Fibroblast of pulmonary artery (primary cell): ENCODE data around the gene F2R.
"Not testable (repeated sequence)": the region's sequence is repeated elsewhere in the genome, so short reads cannot be mapped to it uniquely, and the experiment has no call there.

ENCODE experiments used
- DNase-seq: peaks from one replicate; pipeline ENCODE4 v3.0.0-alpha.2; 2010; ENCODE audit warnings: low read depth
- H3K4me3 ChIP-seq: replicated peaks from 2 replicates; pipeline ENCODE4 v1.5.1; 2011; ENCODE audit warnings: low read depth, mild to moderate bottlenecking, control low read depth, low read length, moderate library complexity
- TF ChIP-seq, protein P1 (sequence below): IDR thresholded peaks from 2 replicates; pipeline ENCODE4 v1.5.1; 2011; ENCODE audit warnings: mild to moderate bottlenecking, control low read depth, low read length, inconsistent platforms; ENCODE audit errors: missing control alignments

F2R gene

GRCh38 chr5:76746677-76747076 is 30.8 kb downstream of the F2R start:
- no peak for DNase-seq
- TF ChIP-seq, protein P1, sequence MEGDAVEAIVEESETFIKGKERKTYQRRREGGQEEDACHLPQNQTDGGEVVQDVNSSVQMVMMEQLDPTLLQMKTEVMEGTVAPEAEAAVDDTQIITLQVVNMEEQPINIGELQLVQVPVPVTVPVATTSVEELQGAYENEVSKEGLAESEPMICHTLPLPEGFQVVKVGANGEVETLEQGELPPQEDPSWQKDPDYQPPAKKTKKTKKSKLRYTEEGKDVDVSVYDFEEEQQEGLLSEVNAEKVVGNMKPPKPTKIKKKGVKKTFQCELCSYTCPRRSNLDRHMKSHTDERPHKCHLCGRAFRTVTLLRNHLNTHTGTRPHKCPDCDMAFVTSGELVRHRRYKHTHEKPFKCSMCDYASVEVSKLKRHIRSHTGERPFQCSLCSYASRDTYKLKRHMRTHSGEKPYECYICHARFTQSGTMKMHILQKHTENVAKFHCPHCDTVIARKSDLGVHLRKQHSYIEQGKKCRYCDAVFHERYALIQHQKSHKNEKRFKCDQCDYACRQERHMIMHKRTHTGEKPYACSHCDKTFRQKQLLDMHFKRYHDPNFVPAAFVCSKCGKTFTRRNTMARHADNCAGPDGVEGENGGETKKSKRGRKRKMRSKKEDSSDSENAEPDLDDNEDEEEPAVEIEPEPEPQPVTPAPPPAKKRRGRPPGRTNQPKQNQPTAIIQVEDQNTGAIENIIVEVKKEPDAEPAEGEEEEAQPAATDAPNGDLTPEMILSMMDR = peak; percentile 8
- H3K4me3 ChIP-seq = no peak overlapping the region

DNA sequence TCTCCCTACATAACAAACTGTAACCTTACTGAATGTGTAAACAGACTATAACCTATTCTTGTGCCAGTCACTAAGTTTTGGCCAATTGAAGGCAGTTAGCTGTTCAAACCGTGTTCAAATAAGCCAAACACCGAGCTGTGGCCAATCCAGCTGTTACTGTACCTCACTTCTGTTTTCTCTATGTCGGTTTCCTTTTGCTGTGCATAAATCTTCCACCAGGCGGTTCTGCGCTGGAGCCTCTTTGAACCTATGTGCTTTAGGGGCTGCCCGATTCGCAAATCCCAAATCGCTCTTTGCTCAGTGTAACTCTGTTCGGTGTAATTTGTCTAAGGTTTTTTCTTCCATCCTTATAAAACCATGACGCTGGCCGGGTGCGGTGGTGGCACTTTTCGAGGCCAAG is 31.8 kb downstream of the F2R start:
- TF ChIP-seq, protein P1 = no peak
- no peak overlapping the region for H3K4me3 ChIP-seq
- no peak for DNase-seq

DNA sequence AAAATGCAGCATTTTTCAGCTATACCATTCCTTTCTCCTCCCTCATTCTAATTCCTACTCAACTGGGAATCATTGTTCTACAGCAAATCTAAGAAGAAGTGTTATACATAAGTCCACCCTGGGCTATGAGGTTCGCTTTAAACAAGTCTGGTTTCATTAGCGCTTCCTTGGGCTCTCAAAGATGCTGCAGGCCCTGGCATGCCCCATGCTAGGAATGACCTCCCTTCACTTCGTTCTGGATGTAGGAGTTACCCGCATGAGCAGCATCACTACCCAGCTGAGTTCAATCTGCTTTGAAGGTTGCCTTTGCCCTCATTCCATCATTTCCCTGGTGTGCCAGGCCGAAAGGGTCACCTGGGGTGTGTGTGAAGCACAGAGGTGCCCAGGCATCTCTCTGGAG is 35.4 kb downstream of the F2R start:
- no peak for DNase-seq
- H3K4me3 ChIP-seq = no peak overlapping the region
- TF ChIP-seq, protein P1 = no peak

DNA sequence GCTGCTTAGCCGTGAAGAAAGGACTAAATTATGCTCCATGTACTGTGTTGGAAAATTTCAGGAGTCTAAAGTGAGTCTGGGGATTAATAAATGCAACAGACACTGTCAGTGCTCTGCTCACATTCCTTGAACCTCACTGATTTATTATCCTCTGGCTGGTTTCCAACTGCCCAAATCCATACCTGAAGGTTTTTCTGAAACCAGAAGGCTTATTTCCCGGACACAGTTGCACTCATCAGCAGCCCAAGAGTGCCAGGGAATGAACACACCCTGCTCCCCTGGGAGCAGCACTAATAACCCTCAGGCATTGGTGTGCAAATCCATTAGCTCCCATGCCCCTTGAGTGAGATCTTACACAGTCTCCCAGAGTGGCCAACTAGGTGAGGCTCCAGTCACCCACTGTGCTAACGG is 38.7 kb downstream of the F2R start:
- TF ChIP-seq, protein P1 = no peak
- DNase-seq = no peak
- H3K4me3 ChIP-seq = no peak overlapping the region

- TF ChIP-seq, protein P1 = no peak
- no peak for DNase-seq
- no peak overlapping the region for H3K4me3 ChIP-seq
Observed at GRCh38 chr5:76755779-76756637, 40.1 kb downstream of the F2R start.

GRCh38 chr5:76757049-76757448 is 41.1 kb downstream of the F2R start:
- no peak for DNase-seq
- H3K4me3 ChIP-seq = no peak overlapping the region
- TF ChIP-seq, protein P1 = no peak

DNA sequence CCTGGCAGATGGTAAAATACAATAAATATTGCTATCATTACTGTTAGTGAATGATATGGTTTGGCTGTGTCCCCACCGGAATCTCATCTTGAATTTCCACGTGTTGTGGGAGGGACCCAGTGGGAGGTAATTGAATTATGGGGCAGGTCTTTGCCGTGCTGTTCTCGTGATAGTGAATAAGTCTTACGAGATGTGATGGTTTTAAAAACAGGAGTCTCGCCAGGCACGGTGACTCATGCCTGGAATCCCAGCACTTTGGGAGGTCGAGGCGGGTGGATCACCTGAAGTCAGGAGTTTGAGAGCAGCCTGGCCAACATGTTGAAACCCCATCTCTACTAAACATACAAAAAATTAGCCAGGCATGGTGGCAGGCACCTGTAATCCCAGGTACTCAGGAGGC is 45.2 kb downstream of the F2R start:
- not testable (repeated sequence) for DNase-seq, H3K4me3 ChIP-seq
